ENCODE results near the gene AP4M1. TPM values are rescaled to one million over a fixed set of nuclear protein-coding genes. Genes with fewer than 3 reads are reported as not detected.

The AP4M1 gene
- total RNA-seq, 2 donors from 2014 or later = 12.2 to 12.4 TPM

DNA sequence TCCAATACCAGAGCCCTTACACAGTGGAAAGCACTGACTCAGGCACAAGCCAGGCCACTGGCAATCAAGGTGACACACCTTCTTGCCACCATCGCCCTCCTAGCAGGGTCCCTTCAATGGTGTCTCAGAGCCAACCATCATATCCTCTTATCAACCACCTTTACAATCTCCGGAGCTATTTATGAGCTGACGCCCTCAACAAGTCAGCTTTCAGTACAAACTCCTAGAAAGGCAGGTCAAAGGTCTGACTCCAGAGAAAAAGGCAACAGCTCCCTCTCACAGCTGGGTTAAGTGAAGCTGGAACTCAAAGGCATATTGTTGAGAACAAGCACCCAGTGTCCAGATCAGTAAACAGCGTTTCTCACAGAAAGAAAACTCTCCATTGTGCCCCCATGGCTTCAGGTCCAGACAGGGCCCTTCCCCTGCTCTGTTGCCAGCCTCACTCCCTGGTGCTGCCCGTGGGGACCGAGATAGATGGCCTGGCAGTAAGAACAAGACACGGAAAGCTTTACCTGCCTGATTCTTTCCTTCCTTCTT, 22.4 kb upstream of the AP4M1 start:
- H3K27me3 ChIP-seq = no peaks in the 10 kb centered on the region
- no peaks in the 10 kb centered on the region for H3K9me3 ChIP-seq
- no peak overlapping the region for H3K27ac ChIP-seq
- no peak overlapping the region for H3K4me3 ChIP-seq
- peaks cover 0 to 30% of the 10 kb centered on the region in 2 donors for H3K4me1 ChIP-seq
- DNase-seq (ENCODE audit: low spot score) = no peak
- peaks cover 49% of the 10 kb centered on the region for H3K36me3 ChIP-seq
- no peak for TF ChIP-seq CTCF (IDR thresholded peaks at IDR 0.05)

- Histone ChIP-seq H3K9me3 (no peaks in the 10 kb centered on the region), H3K4me1 (peaks cover 0 to 30% of the 10 kb centered on the region in 2 donors), H3K36me3 (peaks cover 30% of the 10 kb centered on the region), H3K27ac (peak overlapping the region; percentile 81 to 82), H3K27me3 (no peaks in the 10 kb centered on the region), H3K4me3 (peak overlapping the region; percentile 81 to 100)
- TF ChIP-seq CTCF (IDR thresholded peaks at IDR 0.05) = no peak
- no peak for DNase-seq (ENCODE audit: low spot score)
Observed at GRCh38 chr7:100080907-100081534, 20.4 kb upstream of the AP4M1 start.

- H3K9me3 ChIP-seq = no peaks in the 10 kb centered on the region
- H3K27me3 ChIP-seq = no peaks in the 10 kb centered on the region
- peaks cover 24% of the 10 kb centered on the region for H3K36me3 ChIP-seq
- H3K4me3 ChIP-seq = peak within 1 kb of the TSS; percentile 81 to 100
- peak; percentile 99 for DNase-seq (ENCODE audit: low spot score)
- TF ChIP-seq CTCF (IDR thresholded peaks at IDR 0.05) = peak; percentile 89 to 97
- peaks cover 0 to 30% of the 10 kb centered on the region in 2 donors for H3K4me1 ChIP-seq
- peak within 1 kb of the TSS; percentile 81 to 82 for H3K27ac ChIP-seq
Observed at GRCh38 chr7:100081535-100082102, 19.8 kb upstream of the AP4M1 start, which contains the start of gene ZNF3. Gene ZNF3 (minus strand): TSS chr7:100081723. CDS start chr7:100077357, 4,366 bp downstream.

- peaks cover 0 to 31% of the 10 kb centered on the region in 2 donors for H3K4me1 ChIP-seq
- peaks cover 14% of the 10 kb centered on the region for H3K36me3 ChIP-seq
- H3K9me3 ChIP-seq = no peaks in the 10 kb centered on the region
- no peak overlapping the region for H3K4me3 ChIP-seq
- no peak for TF ChIP-seq CTCF (IDR thresholded peaks at IDR 0.05)
- no peaks in the 10 kb centered on the region for H3K27me3 ChIP-seq
- H3K27ac ChIP-seq = peak overlapping the region; percentile 81 to 82
- DNase-seq (ENCODE audit: low spot score) = no peak
Observed at GRCh38 chr7:100082978-100083377, 18.5 kb upstream of the AP4M1 start.

GRCh38 chr7:100085515-100085914, 15.9 kb upstream of the AP4M1 start:
- Histone ChIP-seq H3K4me3 (no peak overlapping the region), H3K36me3 (peaks cover 4% of the 10 kb centered on the region), H3K4me1 (peaks cover 0 to 32% of the 10 kb centered on the region in 2 donors), H3K27ac (no peak overlapping the region), H3K27me3 (no peaks in the 10 kb centered on the region), H3K9me3 (no peaks in the 10 kb centered on the region)
- no peak for DNase-seq (ENCODE audit: low spot score)
- no peak for TF ChIP-seq CTCF (IDR thresholded peaks at IDR 0.05)
